Activated T-cell treated with anti-CD3 and anti-CD28 coated beads, Interleukin-2, amount 50 U/mL, for 4 hours (primary cell): Measurements from ENCODE around the gene C10orf67. TPM values are rescaled to one million over a fixed set of nuclear protein-coding genes. Genes with fewer than 3 reads are reported as not detected.

Experiments used
- ATAC-seq, 2 donors: fragments of 200-7000 bp; cut with Tn5 transposase; one replicate each; pipeline ENCODE4 v1.10.0; 2021
- DNase-seq: peaks from one replicate; pipeline ENCODE4 v3.0.0-alpha.2; 2020
- H3K27me3 Mint-ChIP-seq: one replicate; pipeline ENCODE4 v1.8.0; 2021; ENCODE audit warnings: low read depth, mixed read lengths
- H3K36me3 Mint-ChIP-seq: one replicate; pipeline ENCODE4 v1.8.0; 2022; ENCODE audit warnings: mixed read lengths; ENCODE audit not compliant: insufficient read depth
- H3K4me1 Mint-ChIP-seq: one replicate; pipeline ENCODE4 v1.8.0; 2021; ENCODE audit warnings: low read depth, mixed read lengths
- H3K4me3 Mint-ChIP-seq: one replicate; pipeline ENCODE4 v1.8.0; 2021; ENCODE audit warnings: mild to moderate bottlenecking, moderate library complexity, mixed read lengths
- H3K9me3 Mint-ChIP-seq: one replicate; pipeline ENCODE4 v1.8.0; 2021; ENCODE audit warnings: mixed read lengths
- total RNA-seq, 3 donors: library from RNA; stranded (reverse); gene quantifications; one replicate each; pipeline ENCODE4 v1.2.1, GENCODE V29; 2021

C10orf67 gene
- total RNA-seq, 3 donors from 2014 or later, result 0.42 to 1.1 (median 0.73) TPM

DNA sequence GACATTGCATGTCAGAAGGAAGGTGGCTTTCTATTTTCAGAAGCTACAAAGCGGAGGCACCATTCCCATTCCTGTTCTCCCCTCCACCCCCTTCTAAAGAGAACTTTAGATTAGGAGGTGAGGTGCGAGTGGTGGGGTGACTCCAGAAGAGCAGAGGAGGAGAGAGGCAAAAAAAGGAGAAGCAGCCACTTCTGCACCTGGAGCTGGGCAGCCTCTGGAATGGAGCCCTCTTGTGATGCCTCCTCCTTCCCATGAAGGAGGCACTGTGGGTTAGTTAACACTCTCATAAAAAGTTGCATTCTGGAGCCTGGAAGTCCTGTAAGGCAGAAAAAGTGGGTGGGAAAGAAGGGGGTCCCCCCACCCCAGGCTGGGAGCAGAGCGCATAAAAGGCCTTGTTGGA, 147.7 kb downstream of the C10orf67 start:
- DNase-seq, result no peak
- Mint-ChIP-seq H3K36me3 (no peaks in the 10 kb centered on the region), H3K4me3 (no peak overlapping the region), H3K4me1 (peaks cover 2% of the 10 kb centered on the region), H3K9me3 (no peaks in the 10 kb centered on the region), H3K27me3 (peaks cover 79% of the 10 kb centered on the region)
- no peak for ATAC-seq

DNA sequence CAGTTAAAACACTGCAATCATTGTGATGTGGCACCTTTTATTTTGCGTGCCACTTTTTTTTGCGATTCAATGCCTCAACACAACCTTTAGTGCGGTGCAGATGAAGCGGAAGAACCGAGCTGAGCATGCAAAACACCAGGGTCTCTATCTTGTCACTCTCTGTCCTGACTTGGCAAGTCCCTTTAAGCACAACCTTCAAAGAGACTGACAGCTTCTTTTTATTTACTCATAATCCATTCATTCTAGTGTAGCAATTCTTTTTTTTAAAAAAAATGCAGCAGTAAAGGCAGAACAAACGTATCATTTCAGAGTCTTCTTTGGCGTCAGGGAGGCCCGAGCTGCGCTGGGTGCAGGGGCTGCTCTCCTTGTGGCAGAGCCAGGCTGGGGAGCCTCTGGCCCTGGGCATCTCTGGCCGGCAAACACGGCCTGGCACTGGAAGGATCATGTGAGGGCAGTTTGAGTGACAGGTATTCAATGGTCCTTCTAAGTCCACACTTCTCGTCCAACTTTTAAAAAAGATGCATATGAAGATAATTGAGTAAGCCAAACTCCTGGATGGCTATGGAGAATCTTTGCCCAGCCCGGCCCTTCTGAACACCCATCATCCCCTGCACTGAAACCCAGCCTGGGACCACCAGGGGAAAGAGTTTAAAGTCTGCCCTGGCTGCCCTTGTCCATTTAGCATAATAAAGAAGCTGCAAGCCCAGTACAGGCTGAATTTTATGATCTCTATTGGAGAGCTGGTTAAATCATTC, 148.6 kb downstream of the C10orf67 start:
- DNase-seq, result no peak
- peaks cover 75% of the 10 kb centered on the region for H3K27me3 Mint-ChIP-seq
- peaks cover 2% of the 10 kb centered on the region for H3K4me1 Mint-ChIP-seq
- no peak for ATAC-seq
- H3K36me3 Mint-ChIP-seq, result no peaks in the 10 kb centered on the region
- H3K9me3 Mint-ChIP-seq, result no peaks in the 10 kb centered on the region
- H3K4me3 Mint-ChIP-seq, result no peak overlapping the region

DNA sequence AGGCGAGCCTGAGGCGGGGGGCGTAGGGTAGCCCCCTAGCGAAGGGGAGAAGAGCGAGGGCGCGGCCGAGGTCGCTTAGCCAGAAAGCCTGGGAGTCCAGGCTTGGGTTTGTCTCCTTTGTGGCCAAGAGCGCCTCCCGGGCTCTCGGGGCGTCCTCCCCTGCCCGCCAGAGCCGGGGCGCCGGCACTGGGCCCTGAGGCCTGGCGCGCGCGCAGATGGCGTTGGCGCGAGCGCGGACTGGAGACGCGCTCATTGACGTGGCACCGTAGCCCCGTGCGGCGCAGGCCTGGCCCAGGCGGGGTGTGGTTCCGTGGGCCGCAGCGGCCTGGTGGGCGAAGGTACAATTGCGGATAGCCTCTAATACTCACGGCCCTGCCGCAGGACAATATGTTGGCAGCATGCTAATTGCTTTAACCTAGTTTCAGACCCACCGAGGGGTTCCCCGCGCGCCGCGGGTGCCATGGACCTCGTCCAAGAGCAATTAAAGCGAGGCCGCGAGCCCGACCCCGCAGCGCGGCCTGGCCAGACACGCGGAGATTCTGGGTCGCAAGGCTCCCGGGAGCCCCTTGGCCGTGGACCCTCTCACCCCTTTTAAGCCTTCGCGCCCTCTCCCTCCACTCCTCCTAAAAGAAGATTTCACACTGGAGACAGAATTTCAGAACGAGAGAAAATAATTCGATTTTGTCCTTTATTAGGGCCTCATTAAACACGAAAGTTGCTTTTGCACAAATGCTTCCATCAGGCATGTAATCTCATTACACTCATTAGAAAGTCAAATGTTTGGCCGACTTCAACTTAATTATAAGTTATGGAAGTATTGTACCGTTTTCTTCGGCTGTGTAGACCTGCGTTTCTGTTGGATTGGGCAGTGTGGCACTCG, 149.4 kb downstream of the C10orf67 start:
- H3K27me3 Mint-ChIP-seq, result peaks cover 75% of the 10 kb centered on the region
- no peaks in the 10 kb centered on the region for H3K9me3 Mint-ChIP-seq
- H3K4me3 Mint-ChIP-seq, result no peak overlapping the region
- ATAC-seq, result no peak
- H3K36me3 Mint-ChIP-seq, result no peaks in the 10 kb centered on the region
- DNase-seq, result no peak
- H3K4me1 Mint-ChIP-seq, result peaks cover 4% of the 10 kb centered on the region

DNA sequence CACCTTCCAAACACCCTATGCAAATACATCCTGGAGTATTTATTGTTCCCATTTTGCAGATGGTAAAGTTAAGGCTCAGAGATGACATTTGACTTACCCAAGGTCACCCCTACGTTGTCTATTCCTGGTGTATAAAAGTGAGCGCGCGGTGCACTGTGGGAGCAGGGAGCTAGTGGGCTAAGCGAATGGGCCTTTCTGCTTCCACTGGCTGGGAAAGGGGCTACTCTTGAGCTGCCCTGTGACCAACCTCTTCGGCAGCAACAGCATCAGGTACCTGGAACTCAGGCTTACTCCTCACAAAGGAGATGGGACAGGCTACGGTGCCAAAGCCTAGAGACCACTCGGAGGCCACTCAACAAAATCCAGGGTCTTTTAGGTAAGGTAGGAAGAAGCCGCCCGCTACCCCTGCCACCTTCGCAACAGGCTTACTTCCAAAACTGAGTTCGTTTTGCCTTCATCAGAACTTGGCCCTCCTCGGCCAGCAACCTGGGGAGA, 150.1 kb downstream of the C10orf67 start:
- no peak overlapping the region for H3K4me3 Mint-ChIP-seq
- ATAC-seq, result no peak
- peaks cover 72% of the 10 kb centered on the region for H3K27me3 Mint-ChIP-seq
- H3K9me3 Mint-ChIP-seq, result no peaks in the 10 kb centered on the region
- H3K36me3 Mint-ChIP-seq, result no peaks in the 10 kb centered on the region
- H3K4me1 Mint-ChIP-seq, result peaks cover 4% of the 10 kb centered on the region
- DNase-seq, result no peak

DNA sequence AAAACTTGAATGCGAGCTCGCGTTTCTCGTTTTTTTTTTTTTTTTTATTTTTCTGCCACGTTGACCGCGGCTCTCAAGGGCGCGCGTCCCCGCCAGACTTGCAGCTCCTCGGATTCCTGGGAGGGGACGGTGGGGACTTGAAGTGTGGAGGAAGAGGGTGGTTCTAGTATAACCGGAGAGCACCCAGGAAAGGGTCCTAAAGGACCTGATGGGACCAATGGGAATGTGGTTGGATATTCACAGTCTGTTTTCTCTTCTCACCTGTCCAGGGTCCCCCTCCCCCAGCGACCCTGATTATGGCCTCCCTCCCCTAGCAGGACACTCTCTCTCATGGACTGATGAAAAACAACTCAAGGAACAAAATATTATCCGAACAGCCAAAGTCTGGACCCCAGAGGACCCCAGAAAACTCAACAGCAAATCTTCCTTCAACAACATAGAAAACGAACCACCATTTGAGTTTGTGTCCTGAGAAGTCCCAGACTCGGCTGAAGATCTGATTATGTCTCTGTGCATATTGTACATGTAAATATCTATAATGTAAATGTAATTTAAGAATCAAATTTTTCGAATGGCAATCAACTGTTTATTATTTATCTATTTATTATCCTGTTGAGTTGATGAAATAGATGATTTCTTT, 151.0 kb downstream of the C10orf67 start:
- Mint-ChIP-seq H3K4me3 (no peak overlapping the region), H3K36me3 (no peaks in the 10 kb centered on the region), H3K27me3 (peaks cover 75% of the 10 kb centered on the region), H3K9me3 (no peaks in the 10 kb centered on the region), H3K4me1 (peaks cover 4% of the 10 kb centered on the region)
- ATAC-seq (no peak), DNase-seq (no peak)

DNA sequence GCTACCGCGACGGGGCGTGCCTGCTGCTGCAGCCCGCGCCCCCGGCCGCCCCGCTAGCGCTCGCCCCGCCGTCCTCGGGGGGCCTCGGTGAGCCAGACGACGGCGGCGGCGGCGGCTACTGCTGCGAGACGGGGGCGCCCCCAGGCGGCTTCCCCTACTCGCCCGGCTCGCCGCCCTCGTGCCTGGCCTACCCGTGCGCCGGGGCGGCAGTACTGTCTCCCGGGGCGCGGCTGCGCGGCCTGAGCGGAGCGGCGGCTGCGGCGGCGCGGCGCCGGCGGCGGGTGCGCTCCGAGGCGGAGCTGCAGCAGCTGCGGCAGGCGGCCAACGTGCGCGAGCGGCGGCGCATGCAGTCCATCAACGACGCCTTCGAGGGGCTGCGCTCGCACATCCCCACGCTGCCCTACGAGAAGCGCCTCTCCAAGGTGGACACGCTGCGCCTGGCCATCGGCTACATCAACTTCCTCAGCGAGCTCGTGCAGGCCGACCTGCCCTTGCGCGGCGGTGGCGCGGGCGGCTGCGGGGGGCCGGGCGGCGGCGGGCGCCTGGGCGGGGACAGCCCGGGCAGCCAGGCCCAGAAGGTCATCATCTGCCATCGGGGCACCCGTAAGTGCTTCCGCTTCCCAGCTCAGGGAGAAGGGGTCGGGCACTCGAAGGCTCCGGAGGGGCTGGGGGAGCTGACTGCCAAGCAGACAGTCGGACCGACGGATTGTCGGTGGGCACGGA, 151.7 kb downstream of the C10orf67 start:
- Mint-ChIP-seq H3K9me3 (no peaks in the 10 kb centered on the region), H3K4me1 (peaks cover 4% of the 10 kb centered on the region), H3K4me3 (no peak overlapping the region), H3K27me3 (peaks cover 75% of the 10 kb centered on the region), H3K36me3 (no peaks in the 10 kb centered on the region)
- ATAC-seq, result peak; percentile 42 to 43
- no peak for DNase-seq

DNA sequence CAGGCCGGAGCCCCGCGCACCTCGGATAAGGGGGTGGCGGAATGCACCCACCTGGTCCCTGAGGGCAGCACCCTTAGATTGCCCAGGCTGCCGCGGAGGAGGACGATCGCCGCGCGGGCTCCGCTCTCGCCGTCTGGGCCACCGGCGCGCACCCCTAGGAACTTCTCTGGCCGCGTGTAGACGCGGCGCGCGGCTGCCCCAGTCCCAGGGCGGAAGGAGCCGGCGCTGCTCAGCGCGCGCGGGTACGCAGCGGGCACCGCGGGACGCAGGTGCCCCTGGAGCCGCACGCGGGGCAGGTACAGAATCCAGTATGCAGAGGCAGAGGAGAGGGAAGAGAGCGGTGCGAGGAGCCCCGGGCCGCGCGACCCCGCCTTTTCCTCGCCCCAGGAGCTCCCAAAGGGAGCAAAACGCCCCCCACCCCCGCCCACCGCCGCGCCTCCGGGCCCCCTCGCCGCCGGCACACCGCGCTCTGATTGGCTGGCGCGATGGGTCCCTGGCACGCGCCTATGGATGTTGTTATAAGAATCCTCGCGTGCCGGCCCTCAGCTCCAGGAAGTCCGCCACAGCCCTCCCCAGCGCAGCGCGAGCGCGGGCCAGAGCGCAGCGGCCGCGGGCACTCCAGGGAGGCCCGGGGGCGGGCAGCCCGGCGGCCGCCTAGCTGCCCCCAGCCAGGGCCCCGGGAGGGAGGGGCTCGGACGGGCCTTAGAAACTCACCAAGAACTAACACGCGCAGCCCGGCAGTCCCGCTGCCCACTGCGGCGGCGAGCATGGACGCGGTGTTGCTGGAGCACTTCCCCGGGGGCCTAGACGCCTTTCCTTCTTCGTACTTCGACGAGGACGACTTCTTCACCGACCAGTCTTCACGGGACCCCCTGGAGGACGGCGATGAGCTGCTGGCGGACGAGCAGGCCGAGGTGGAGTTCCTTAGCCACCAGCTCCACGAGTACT, 152.6 kb downstream of the C10orf67 start, which contains the start of gene PTF1A:
TSS of gene PTF1A (plus strand) at position 549 of the 948 bp plus-strand sequence. CDS start at position 768, 219 bp downstream.
- peak in 1 of 2 donors; percentile 20 for ATAC-seq
- no peak for DNase-seq
- Mint-ChIP-seq H3K4me1 (peaks cover 4% of the 10 kb centered on the region), H3K36me3 (no peaks in the 10 kb centered on the region), H3K27me3 (peaks cover 72% of the 10 kb centered on the region), H3K9me3 (no peaks in the 10 kb centered on the region), H3K4me3 (no peak within 1 kb of the TSS)

DNA sequence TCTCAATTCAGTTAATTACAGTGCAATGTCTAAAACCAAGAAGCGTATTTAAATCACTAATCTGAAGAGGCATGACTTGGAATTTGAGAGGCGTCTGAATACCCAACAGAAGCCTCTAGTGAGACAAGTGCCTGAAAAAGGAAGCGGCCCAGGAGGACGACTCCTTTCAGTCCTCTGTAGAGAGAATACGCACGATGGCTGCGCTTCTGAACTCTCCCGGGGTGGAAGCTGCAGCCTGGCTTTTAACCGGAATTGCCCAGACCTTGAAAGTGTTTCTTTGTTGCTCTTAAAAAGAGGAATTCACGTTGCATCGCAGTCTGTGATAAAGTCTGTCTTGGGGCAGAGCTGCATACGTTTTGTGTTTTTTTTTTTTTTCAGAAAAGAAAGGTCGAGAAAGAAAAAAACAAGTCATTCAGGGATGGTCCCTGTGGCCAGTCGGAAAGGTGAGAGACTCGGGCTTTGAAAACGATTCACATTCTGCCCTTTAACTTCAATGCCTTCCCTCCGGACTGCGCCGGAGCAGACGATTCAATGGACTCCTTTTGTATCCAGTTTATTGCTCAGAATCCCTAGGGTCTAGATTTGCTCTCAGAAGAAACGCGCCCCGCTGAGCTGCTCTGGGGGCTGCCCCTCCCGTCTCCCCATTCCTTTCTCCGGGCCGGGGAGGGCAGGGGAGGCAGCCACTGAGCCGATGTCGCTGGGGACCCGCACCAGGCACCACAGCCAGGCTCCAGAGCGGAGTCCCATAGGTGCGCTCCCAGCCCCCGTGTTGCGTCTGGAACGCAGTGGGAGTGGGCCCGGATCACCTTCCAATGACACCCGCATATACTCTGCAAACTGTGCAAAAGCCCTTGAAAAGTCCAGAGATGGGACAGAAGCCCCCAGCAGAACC, 153.5 kb downstream of the C10orf67 start:
- no peaks in the 10 kb centered on the region for H3K36me3 Mint-ChIP-seq
- no peak overlapping the region for H3K4me3 Mint-ChIP-seq
- no peak for DNase-seq

DNA sequence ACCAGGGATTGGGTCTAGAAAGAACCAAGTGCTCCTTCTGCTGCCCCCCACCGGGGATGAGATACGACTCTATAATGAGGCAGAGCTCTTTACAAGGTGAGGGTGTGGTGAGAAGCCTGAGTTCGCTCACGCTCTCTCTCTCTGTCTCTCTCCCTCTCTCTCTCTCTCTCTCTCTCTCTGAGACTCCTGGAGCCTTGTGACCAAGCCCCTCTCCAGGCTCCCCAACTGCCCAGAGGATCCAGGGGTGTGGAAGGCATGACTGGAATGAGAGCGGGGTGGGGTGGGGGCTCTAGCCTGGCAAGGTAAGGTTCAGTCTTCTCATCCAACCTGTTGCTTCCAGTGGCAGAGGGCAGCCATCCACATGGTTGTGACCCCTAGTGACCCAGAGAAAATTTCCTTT, 155.6 kb downstream of the C10orf67 start:
- Mint-ChIP-seq H3K36me3 (no peaks in the 10 kb centered on the region), H3K4me1 (peaks cover 4% of the 10 kb centered on the region), H3K27me3 (peaks cover 52% of the 10 kb centered on the region), H3K9me3 (no peaks in the 10 kb centered on the region), H3K4me3 (no peak overlapping the region)
- no peak for ATAC-seq
- no peak for DNase-seq

More for the DNA sequence above, 153.5 kb downstream of the C10orf67 start:
- Mint-ChIP-seq H3K4me1 (peaks cover 4% of the 10 kb centered on the region), H3K27me3 (peaks cover 68% of the 10 kb centered on the region), H3K9me3 (no peaks in the 10 kb centered on the region)
- no peak for ATAC-seq

DNA sequence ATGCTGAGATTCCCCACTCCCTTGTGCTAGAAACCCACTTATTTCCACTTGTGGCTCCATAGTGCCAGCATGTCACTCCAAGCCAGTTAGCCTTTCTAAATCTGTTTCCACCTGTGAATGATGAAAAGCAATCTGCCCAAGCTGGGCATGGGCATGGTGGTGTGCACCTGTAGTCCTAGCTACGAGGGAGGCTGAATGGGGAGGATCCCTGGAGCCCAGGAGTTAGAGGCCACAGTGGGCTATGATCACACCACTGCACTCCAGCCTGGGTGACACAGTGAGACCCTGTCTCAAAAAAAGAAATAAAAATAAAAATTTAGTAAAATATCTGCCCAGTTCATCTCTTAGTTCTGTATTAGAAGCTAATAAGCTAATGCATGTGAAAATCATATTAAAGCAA, 157.4 kb downstream of the C10orf67 start:
- peaks cover 48% of the 10 kb centered on the region for H3K27me3 Mint-ChIP-seq

DNA sequence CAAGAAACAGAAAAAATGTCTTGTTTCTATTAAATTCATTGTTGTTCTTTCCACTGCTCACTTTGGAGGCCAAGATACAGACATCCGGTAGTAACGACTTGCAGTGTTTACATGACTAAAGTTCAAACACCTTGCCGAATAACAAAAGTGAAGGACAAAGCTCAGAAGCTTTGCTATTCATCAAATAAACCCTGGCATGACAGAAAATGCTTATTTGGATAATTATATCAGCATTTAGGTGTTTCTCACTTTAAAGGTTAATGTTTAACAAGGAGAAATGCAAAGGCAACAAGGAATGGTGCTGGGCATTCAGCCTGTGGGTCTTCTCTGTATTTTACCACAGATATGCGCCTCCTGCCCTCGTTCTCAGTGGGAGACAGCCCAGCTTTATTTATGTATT, 157.9 kb downstream of the C10orf67 start:
- Mint-ChIP-seq H3K27me3 (peaks cover 48% of the 10 kb centered on the region), H3K36me3 (no peaks in the 10 kb centered on the region)

More for the DNA sequence above, 157.4 kb downstream of the C10orf67 start:
- no peak overlapping the region for H3K4me3 Mint-ChIP-seq
- H3K36me3 Mint-ChIP-seq, result no peaks in the 10 kb centered on the region
- no peaks in the 10 kb centered on the region for H3K9me3 Mint-ChIP-seq
- ATAC-seq (no peak), DNase-seq (no peak)
- H3K4me1 Mint-ChIP-seq, result peaks cover 2% of the 10 kb centered on the region

DNA sequence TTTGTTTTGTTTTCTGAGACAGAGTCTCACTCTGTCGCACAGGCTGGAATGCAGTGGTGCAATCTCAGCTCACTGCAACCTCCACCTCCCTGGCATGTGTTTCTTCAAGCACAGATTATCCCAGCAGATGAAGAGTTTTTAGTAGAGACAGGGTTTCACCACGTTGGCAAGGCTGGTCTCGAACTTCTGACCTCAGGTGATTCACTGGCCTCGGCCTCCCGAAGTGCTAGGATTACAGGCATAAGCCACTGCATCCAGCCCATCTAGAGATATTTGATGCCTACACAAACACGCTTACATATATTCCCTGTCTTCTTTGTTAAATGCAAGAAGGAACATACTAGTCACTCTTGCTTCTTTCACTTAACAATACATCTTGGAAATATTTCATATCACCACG, 158.4 kb downstream of the C10orf67 start:
- H3K36me3 Mint-ChIP-seq, result no peaks in the 10 kb centered on the region
- H3K4me3 Mint-ChIP-seq, result no peak overlapping the region
- ATAC-seq (no peak), DNase-seq (no peak)
- H3K4me1 Mint-ChIP-seq, result peaks cover 2% of the 10 kb centered on the region
- H3K27me3 Mint-ChIP-seq, result peaks cover 45% of the 10 kb centered on the region
- H3K9me3 Mint-ChIP-seq, result no peaks in the 10 kb centered on the region

More for the DNA sequence above, 157.9 kb downstream of the C10orf67 start:
- DNase-seq (no peak), ATAC-seq (no peak)
- no peak overlapping the region for H3K4me3 Mint-ChIP-seq
- H3K9me3 Mint-ChIP-seq, result no peaks in the 10 kb centered on the region
- peaks cover 2% of the 10 kb centered on the region for H3K4me1 Mint-ChIP-seq
